NK-92 (cell line): ENCODE data around the gene HADH.
"Not testable (repeated sequence)": the region's sequence is repeated elsewhere in the genome, so short reads cannot be mapped to it uniquely, and the experiment has no call there.

Experiments used
- DNase-seq: peaks from one replicate; lab custom pipeline; 2025; ENCODE audit not compliant: unreplicated experiment; lab: John Stamatoyannopoulos, UW

Gene HADH

GRCh38 chr4:108029731-108030130 lies 40.0 kb downstream of the HADH start:
- DNase-seq: no peak

GRCh38 chr4:108030332-108030731 lies 40.6 kb downstream of the HADH start:
- no peak for DNase-seq

GRCh38 chr4:108031427-108032083 lies 41.9 kb downstream of the HADH start:
- DNase-seq: no peak

GRCh38 chr4:108033348-108033747 lies 43.7 kb downstream of the HADH start:
- no peak for DNase-seq

GRCh38 chr4:108034565-108034964 lies 44.9 kb downstream of the HADH start:
- DNase-seq: no peak

GRCh38 chr4:108035691-108036090 lies 46.0 kb downstream of the HADH start:
- DNase-seq: no peak

- DNase-seq: no peak
These were observed 46.5 kb downstream of the HADH start for GRCh38 chr4:108036213-108036612.

GRCh38 chr4:108037884-108038283 lies 48.2 kb downstream of the HADH start:
- no peak for DNase-seq

- no peak for DNase-seq
These were observed 53.2 kb downstream of the HADH start for GRCh38 chr4:108042927-108043326.

- DNase-seq: no peak
These were observed 53.8 kb downstream of the HADH start for GRCh38 chr4:108043526-108043925.

- no peak for DNase-seq
These were observed 55.4 kb downstream of the HADH start for GRCh38 chr4:108044951-108045686.

- no peak for DNase-seq
These were observed 56.0 kb downstream of the HADH start for GRCh38 chr4:108045687-108046024.

- DNase-seq: no peak
These were observed 57.5 kb downstream of the HADH start for GRCh38 chr4:108047199-108047598.

GRCh38 chr4:108048157-108048556 lies 58.5 kb downstream of the HADH start:
- DNase-seq: no peak

- DNase-seq: no peak
These were observed 59.3 kb downstream of the HADH start for GRCh38 chr4:108048997-108049396.

- DNase-seq: no peak
These were observed 59.7 kb downstream of the HADH start for GRCh38 chr4:108049406-108049805.

- DNase-seq: not testable (repeated sequence)
These were observed 60.8 kb downstream of the HADH start for GRCh38 chr4:108050166-108051111.

- DNase-seq: no peak
These were observed 61.7 kb downstream of the HADH start for GRCh38 chr4:108051343-108051742.

- no peak for DNase-seq
These were observed 63.0 kb downstream of the HADH start for GRCh38 chr4:108052558-108053120.

GRCh38 chr4:108053251-108053711 lies 63.6 kb downstream of the HADH start:
- no peak for DNase-seq

GRCh38 chr4:108054025-108054638 lies 64.4 kb downstream of the HADH start:
- DNase-seq: no peak
